ENCODE data around the gene SCLY. TPM values are rescaled to one million over a fixed set of nuclear protein-coding genes. Genes with fewer than 3 reads are reported as not detected.
A peak's percentile ranks its signal among the peaks of the same experiment; 100 is the strongest.

SCLY gene
- total and polyA plus RNA-seq, 4 experiments from 2014 or later, result 17.7 to 37.9 (median 27.4) TPM

DNA sequence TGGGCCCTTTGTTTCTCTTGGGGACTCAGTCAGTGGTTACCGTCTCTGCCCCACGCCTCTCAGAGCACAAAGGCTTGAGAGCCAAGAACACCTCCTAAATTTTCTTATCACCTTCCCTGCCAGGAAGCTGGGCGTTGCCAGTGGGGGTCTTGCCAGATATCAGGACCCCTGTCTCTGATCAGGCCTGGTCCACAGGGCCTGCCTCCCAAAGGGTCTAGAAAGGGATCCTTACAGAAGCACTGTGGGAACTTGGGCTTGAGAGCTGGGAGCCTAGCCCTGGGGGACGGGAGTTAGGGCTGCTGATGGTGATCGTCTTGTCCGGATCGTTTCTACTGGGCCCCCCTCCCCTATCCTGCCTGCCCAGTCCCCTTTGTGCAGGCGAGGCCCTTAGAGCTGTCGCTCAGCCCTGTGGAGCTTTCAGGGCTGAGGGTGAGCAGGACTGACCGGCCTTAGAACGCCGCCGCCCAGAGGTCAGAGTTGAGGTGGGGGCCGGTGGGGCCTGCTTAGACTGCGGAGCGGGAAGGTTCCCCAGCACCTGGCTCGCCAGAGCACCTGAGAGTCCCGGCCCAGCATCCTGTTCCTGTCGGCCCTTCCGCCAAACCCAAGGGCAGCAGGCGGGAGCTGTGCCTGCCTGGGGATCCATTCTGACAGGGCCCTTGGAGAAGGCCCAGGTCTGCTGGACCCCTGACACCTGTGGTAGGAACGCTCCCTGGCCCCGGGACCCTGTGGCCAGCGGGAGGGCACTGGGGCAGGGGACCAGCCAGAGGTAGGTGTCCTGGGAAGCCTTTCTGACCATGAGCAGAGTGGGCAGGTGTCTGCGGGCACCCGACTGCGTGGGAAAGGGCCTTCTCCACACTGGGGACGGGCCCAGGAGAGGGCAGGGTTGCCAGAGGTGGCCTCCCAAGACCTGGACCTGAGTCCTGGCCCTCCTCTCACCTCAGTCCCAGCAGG, 40.3 kb downstream of the SCLY start:
- H3K9me3 Mint-ChIP-seq, result no peaks in the 10 kb centered on the region
- H3K27ac ChIP-seq (ENCODE audit: low read depth, low read length), result no peak overlapping the region
- no peak for DNase-seq
- H3K36me3 ChIP-seq (ENCODE audit: insufficient read depth, low read length), result no peaks in the 10 kb centered on the region
- H3K4me1 Mint-ChIP-seq, result no peaks in the 10 kb centered on the region
- no peaks in the 10 kb centered on the region for H3K36me3 Mint-ChIP-seq
- H3K9me3 ChIP-seq (ENCODE audit: control insufficient read depth in 1 of 2, low read length in 2 of 2), result no peaks in the 10 kb centered on the region
- H3K27me3 ChIP-seq (ENCODE audit: insufficient read depth, low read length), result no peaks in the 10 kb centered on the region
- H3K4me3 Mint-ChIP-seq, result no peak overlapping the region
- no peaks in the 10 kb centered on the region for H3K27me3 Mint-ChIP-seq
- CTCF ChIA-PET (ENCODE audit: partially characterized antibody), result no interaction called here
- H3K4me1 ChIP-seq (ENCODE audit: insufficient read depth, low read length), result no peaks in the 10 kb centered on the region
- H3K27ac Mint-ChIP-seq, result peak overlapping the region in 1 of 7 donors; percentile 22
- POLR2A ChIA-PET (ENCODE audit: partially characterized antibody), result interaction anchor here (1.1 kb wide), 1 partner anchor 41 kb away, joined by 3 read pairs; the partner anchor contains the start of gene SCLY
- intact Hi-C loops (cut with micrococcal nuclease), result no loop called here
- no peak overlapping the region for H3K4me3 ChIP-seq (ENCODE audit: low read length in 2 of 2)

DNA sequence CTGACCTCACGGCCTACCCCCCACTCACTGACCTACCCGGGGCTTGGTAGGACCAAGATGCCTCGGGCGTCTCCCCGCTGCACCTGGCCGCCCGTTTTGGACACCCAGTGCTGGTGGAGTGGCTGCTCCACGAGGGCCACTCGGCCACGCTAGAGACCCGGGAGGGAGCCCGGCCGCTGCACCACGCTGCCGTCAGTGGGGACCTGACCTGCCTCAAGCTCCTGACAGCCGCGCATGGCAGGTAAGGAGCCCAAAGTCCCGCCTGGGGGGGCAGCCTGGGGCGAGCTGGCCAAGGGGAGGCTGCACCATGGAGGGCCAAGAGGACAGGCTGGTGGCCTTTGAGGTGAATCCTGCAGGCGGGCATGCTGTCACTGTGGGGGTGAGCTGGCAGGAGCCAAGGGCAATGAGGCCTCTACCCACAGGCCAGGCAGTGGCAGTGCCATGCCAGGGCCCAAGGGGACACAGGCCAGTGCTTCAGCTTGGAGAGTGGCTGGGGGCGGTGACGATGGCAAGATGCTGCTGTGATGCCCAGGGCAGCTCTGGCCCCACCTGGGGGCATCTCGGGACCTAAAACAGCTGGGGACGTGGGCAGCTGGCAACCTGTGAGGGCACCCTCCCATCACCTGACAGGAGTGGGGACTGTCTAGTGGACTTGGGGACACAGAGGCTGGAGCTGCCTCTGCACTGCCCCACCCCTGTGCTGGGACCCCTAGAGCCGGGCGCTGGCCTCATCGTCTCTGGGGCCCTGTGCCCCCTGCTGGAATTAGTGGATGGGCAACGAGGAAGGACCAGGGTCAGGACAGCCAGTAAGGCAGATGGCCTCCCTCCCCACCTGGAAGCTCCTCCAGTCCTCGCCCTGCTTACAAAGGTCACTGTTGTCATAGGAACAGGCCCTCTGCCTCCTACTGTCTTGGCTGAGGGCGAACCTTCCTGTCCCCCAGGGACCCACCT, 41.4 kb downstream of the SCLY start:
- H3K9me3 Mint-ChIP-seq, result no peaks in the 10 kb centered on the region
- POLR2A ChIA-PET (ENCODE audit: partially characterized antibody), result interaction anchor here (1.1 kb wide), 1 partner anchor 42 kb away, joined by 3 read pairs; the partner anchor contains the start of gene SCLY
- no peaks in the 10 kb centered on the region for H3K4me1 Mint-ChIP-seq
- H3K27ac Mint-ChIP-seq, result no peak overlapping the region
- H3K27me3 ChIP-seq (ENCODE audit: insufficient read depth, low read length), result no peaks in the 10 kb centered on the region
- DNase-seq, result no peak
- no peak overlapping the region for H3K4me3 Mint-ChIP-seq
- CTCF ChIA-PET (ENCODE audit: partially characterized antibody), result no interaction called here
- no peak overlapping the region for H3K4me3 ChIP-seq (ENCODE audit: low read length in 2 of 2)
- H3K36me3 ChIP-seq (ENCODE audit: insufficient read depth, low read length), result no peaks in the 10 kb centered on the region
- intact Hi-C loops (cut with micrococcal nuclease), result no loop called here
- H3K9me3 ChIP-seq (ENCODE audit: control insufficient read depth in 1 of 2, low read length in 2 of 2), result no peaks in the 10 kb centered on the region
- H3K27ac ChIP-seq (ENCODE audit: low read depth, low read length), result no peak overlapping the region
- no peaks in the 10 kb centered on the region for H3K4me1 ChIP-seq (ENCODE audit: insufficient read depth, low read length)
- H3K36me3 Mint-ChIP-seq, result no peaks in the 10 kb centered on the region
- H3K27me3 Mint-ChIP-seq, result no peaks in the 10 kb centered on the region

DNA sequence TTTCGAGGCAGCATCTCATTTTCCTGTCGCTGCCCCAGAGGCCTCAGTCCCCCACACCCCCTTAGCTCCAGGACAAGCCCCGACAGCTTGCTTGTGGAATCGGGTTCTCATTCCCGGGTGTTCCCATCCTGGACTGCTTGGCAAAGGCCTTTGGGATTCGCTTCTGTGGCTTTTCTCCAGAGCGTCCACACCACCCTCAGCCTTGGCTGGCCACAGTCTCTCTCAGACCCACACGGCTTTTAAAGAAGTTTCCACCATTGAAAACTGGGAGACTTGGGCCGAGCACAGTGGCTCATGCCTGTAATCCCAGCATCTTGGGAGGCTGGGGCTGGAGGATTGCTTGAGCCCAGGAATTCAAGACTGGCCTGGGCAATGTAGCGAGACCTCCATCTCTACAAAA, 42.1 kb downstream of the SCLY start:
- no peak overlapping the region for H3K27ac ChIP-seq (ENCODE audit: low read depth, low read length)
- no peak for DNase-seq
- intact Hi-C loops (cut with micrococcal nuclease), result no loop called here

DNA sequence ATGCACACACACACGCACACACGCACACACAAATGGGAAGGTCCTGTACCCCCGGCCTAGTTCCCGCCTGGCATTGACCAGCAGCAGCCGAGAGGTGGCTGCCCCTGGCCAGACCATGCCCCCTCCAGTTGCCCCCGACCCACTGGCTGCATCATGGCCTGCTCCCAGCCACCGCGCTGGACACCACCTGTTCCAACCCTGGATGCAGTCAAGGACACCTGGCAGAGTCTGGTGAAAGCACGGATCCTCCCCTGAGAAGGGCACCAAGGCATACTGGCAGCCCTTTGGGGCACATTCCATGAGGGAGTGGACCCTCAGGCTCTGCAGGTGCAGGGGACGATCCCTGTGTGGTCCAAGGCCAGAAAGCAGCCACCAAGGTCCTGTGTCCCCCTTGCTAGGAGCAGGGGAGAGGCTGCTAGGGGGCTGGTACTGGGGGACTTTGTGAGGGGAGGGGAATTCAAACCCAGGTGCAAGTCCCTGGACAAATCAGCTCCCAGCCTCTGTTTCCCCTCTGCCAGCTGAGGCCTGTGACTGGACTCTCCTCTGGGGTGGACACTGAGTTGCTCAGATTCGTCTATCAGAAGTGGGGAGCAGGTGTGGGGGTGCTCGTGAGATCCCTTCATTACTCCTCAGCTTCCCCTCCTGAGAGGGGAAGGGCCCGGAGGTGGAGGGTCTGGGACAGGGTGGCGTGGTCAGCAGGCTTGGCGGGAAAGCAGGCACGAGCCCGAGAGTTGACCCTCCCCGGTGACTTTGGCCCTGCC, 42.8 kb downstream of the SCLY start:
- no peaks in the 10 kb centered on the region for H3K9me3 ChIP-seq (ENCODE audit: control insufficient read depth in 1 of 2, low read length in 2 of 2)
- Mint-ChIP-seq H3K4me1 (peaks cover 0 to 8% (median 0%) of the 10 kb centered on the region in 4 donors), H3K36me3 (no peaks in the 10 kb centered on the region), H3K27ac (peak overlapping the region in 1 of 7 donors; percentile 29), H3K4me3 (no peak overlapping the region), H3K27me3 (no peaks in the 10 kb centered on the region), H3K9me3 (no peaks in the 10 kb centered on the region)
- H3K36me3 ChIP-seq (ENCODE audit: insufficient read depth, low read length), result no peaks in the 10 kb centered on the region
- no peaks in the 10 kb centered on the region for H3K4me1 ChIP-seq (ENCODE audit: insufficient read depth, low read length)
- no peak for DNase-seq
- H3K27me3 ChIP-seq (ENCODE audit: insufficient read depth, low read length), result no peaks in the 10 kb centered on the region
- ChIA-PET POLR2A (ENCODE audit: partially characterized antibody) (no interaction called here), CTCF (ENCODE audit: partially characterized antibody) (no interaction called here)
- H3K27ac ChIP-seq (ENCODE audit: low read depth, low read length), result no peak overlapping the region
- H3K4me3 ChIP-seq (ENCODE audit: low read length in 2 of 2), result no peak overlapping the region
- intact Hi-C loops (cut with micrococcal nuclease), result no loop called here

More for the DNA sequence above, 42.1 kb downstream of the SCLY start:
- peaks cover 0 to 4% (median 0%) of the 10 kb centered on the region in 4 donors for H3K4me1 Mint-ChIP-seq
- H3K4me3 Mint-ChIP-seq, result no peak overlapping the region
- no peaks in the 10 kb centered on the region for H3K36me3 ChIP-seq (ENCODE audit: insufficient read depth, low read length)
- H3K36me3 Mint-ChIP-seq, result no peaks in the 10 kb centered on the region
- no peaks in the 10 kb centered on the region for H3K9me3 Mint-ChIP-seq
- CTCF ChIA-PET (ENCODE audit: partially characterized antibody), result no interaction called here
- no peak overlapping the region for H3K27ac Mint-ChIP-seq
- no peaks in the 10 kb centered on the region for H3K9me3 ChIP-seq (ENCODE audit: control insufficient read depth in 1 of 2, low read length in 2 of 2)
- H3K4me3 ChIP-seq (ENCODE audit: low read length in 2 of 2), result no peak overlapping the region
- H3K27me3 Mint-ChIP-seq, result no peaks in the 10 kb centered on the region
- H3K4me1 ChIP-seq (ENCODE audit: insufficient read depth, low read length), result no peaks in the 10 kb centered on the region
- no peaks in the 10 kb centered on the region for H3K27me3 ChIP-seq (ENCODE audit: insufficient read depth, low read length)
- POLR2A ChIA-PET (ENCODE audit: partially characterized antibody), result no interaction called here

DNA sequence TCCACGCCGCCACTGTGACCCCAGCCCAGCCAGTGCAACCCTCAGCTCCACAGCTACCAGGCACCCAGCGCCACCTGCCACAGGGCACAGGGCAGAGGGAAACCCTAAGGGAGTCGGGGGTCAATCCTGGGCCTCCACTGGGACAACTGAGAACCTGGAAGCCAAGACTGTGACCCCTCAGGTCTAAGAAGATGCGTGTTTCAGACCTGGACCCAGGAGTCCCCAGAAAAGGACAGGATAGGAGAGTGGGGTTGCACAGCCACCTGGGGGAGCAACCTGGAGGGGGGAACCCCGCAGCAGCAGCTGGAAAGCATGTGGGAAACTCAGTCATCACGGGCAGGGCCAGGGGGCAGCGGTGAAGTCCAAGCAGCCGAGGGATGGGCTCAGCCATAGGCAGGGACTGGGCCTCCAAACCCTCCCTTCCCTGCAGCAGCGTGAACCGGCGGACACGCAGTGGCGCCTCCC, 43.5 kb downstream of the SCLY start:
- Mint-ChIP-seq H3K4me3 (no peak overlapping the region), H3K4me1 (peaks cover 0 to 13% (median 0%) of the 10 kb centered on the region in 4 donors), H3K36me3 (no peaks in the 10 kb centered on the region), H3K9me3 (no peaks in the 10 kb centered on the region), H3K27me3 (no peaks in the 10 kb centered on the region), H3K27ac (peak overlapping the region in 1 of 7 donors; percentile 66)
- intact Hi-C loops (cut with micrococcal nuclease), result no loop called here
- CTCF ChIA-PET (ENCODE audit: partially characterized antibody), result no interaction called here
- Histone ChIP-seq H3K9me3 (ENCODE audit: control insufficient read depth in 1 of 2, low read length in 2 of 2) (no peaks in the 10 kb centered on the region), H3K27ac (ENCODE audit: low read depth, low read length) (no peak overlapping the region), H3K4me3 (ENCODE audit: low read length in 2 of 2) (no peak overlapping the region), H3K36me3 (ENCODE audit: insufficient read depth, low read length) (no peaks in the 10 kb centered on the region), H3K4me1 (ENCODE audit: insufficient read depth, low read length) (no peaks in the 10 kb centered on the region), H3K27me3 (ENCODE audit: insufficient read depth, low read length) (no peaks in the 10 kb centered on the region)
- no peak for DNase-seq
- POLR2A ChIA-PET (ENCODE audit: partially characterized antibody), result no interaction called here

DNA sequence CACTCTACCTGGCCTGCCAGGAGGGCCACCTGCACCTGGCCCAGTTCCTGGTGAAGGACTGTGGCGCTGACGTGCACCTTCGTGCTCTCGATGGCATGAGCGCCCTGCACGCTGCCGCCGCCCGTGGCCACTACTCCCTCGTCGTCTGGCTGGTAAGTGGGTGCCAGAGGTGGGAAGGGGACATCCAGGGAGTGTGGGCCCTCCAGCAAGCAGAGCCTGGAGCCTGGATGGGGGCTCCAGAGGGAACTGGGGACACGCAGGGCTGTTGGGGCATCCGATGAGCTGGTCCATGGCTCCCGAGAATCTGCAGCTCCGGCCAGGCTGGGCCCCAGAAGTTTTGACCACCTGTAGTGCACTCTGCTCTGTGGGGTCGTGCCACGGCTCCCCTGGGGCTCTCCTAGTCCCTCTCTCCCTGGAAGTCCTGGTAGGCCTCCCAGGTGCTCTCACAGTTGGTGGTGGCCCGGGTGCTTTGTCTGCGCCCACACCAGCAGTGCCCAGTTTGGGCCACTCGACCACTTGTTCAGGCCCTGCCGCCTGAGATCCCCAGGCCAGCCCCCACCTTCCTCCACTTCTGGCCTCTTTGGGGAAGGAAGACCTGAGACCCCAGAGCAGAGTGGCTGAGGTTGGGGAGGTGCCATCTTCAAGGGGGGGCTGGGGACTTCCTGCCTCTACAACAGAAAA, 44.0 kb downstream of the SCLY start:
- H3K9me3 Mint-ChIP-seq, result no peaks in the 10 kb centered on the region
- H3K36me3 ChIP-seq (ENCODE audit: insufficient read depth, low read length), result no peaks in the 10 kb centered on the region
- H3K36me3 Mint-ChIP-seq, result no peaks in the 10 kb centered on the region
- no peak overlapping the region for H3K27ac ChIP-seq (ENCODE audit: low read depth, low read length)
- H3K9me3 ChIP-seq (ENCODE audit: control insufficient read depth in 1 of 2, low read length in 2 of 2), result no peaks in the 10 kb centered on the region
- intact Hi-C loops (cut with micrococcal nuclease), result no loop called here
- no peak overlapping the region for H3K27ac Mint-ChIP-seq
- no peaks in the 10 kb centered on the region for H3K27me3 Mint-ChIP-seq
- CTCF ChIA-PET (ENCODE audit: partially characterized antibody), result interaction anchor here (0.5 kb wide), 1 partner anchor 180 kb away, joined by 3 read pairs; no protein-coding TSS in a partner anchor
- no peak for DNase-seq
- H3K4me1 Mint-ChIP-seq, result peaks cover 0 to 18% (median 1%) of the 10 kb centered on the region in 4 donors
- no peak overlapping the region for H3K4me3 Mint-ChIP-seq
- no peaks in the 10 kb centered on the region for H3K27me3 ChIP-seq (ENCODE audit: insufficient read depth, low read length)
- POLR2A ChIA-PET (ENCODE audit: partially characterized antibody), result no interaction called here
- H3K4me1 ChIP-seq (ENCODE audit: insufficient read depth, low read length), result no peaks in the 10 kb centered on the region
- no peak overlapping the region for H3K4me3 ChIP-seq (ENCODE audit: low read length in 2 of 2)
